GM19351 (cell line): ENCODE results near the gene USP17L29.
"Not testable (repeated sequence)": the region's sequence is repeated elsewhere in the genome, so short reads cannot be mapped to it uniquely, and the experiment has no call there.

Experiments
- ATAC-seq: cut with Tn5 transposase; IDR thresholded peaks from one replicate; pipeline ENCODE4 v1.9.1; 2021; ENCODE audit warnings: mild to moderate bottlenecking, moderate library complexity; ENCODE audit not compliant: unreplicated experiment

The USP17L29 gene, protein sequence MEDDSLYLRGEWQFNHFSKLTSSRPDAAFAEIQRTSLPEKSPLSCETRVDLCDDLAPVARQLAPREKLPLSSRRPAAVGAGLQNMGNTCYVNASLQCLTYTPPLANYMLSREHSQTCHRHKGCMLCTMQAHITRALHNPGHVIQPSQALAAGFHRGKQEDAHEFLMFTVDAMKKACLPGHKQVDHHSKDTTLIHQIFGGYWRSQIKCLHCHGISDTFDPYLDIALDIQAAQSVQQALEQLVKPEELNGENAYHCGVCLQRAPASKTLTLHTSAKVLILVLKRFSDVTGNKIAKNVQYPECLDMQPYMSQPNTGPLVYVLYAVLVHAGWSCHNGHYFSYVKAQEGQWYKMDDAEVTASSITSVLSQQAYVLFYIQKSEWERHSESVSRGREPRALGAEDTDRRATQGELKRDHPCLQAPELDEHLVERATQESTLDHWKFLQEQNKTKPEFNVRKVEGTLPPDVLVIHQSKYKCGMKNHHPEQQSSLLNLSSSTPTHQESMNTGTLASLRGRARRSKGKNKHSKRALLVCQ

DNA sequence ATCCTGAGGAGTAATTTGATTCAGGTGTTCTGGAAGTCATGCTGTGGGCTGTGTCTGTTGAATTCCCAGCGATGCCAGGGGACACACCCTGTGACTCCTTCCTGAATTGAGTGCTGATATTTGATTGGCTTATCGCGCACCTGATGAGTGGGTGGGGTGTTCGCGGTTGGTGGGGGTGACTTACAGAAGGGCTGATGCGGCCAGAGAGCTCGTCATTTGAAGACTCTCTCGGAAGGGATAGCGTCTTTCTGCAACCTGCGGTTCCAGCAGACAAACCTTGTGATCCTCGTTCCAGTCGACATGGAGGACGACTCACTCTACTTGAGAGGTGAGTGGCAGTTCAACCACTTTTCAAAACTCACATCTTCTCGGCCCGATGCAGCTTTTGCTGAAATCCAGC, at the start of gene USP17L29:
Gene USP17L29 (plus strand): TSS at position 301 of the 400 bp plus-strand sequence. CDS start 0 bp downstream, at position 301.
- ATAC-seq: not testable (repeated sequence)

DNA sequence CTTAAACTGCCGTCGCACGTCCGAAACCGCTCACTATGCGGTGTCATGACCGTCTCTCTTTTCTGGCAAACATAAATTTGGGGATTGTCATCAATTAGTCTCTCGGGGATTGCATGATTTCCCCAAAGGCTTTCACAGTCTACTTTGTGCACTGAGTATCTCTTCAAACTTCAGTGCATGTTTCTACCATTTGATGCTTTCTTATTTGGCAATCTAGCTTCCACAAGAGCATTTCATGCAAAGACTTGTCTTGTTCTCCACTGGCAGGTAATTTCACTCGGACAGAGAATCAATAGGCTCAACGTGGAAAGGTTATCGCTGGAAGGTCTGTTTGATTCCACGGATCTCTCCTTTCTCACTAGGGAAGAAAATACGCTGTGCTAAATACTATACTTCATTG, 29.2 kb upstream of the USP17L29 start:
- ATAC-seq: not testable (repeated sequence)

DNA sequence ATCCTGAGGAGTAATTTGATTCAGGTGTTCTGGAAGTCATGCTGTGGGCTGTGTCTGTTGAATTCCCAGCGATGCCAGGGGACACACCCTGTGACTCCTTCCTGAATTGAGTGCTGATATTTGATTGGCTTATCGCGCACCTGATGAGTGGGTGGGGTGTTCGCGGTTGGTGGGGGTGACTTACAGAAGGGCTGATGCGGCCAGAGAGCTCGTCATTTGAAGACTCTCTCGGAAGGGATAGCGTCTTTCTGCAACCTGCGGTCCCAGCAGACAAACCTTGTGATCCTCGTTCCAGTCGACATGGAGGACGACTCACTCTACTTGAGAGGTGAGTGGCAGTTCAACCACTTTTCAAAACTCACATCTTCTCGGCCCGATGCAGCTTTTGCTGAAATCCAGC, 28.6 kb upstream of the USP17L29 start, which contains the start of gene USP17L24:
Gene USP17L24 (plus strand): TSS at position 301 of the 400 bp plus-strand sequence. CDS start 0 bp downstream, at position 301.
- not testable (repeated sequence) for ATAC-seq

DNA sequence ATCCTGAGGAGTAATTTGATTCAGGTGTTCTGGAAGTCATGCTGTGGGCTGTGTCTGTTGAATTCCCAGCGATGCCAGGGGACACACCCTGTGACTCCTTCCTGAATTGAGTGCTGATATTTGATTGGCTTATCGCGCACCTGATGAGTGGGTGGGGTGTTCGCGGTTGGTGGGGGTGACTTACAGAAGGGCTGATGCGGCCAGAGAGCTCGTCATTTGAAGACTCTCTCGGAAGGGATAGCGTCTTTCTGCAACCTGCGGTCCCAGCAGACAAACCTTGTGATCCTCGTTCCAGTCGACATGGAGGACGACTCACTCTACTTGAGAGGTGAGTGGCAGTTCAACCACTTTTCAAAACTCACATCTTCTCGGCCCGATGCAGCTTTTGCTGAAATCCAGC, 23.8 kb upstream of the USP17L29 start, which contains the start of gene USP17L25:
Gene USP17L25 (plus strand): TSS at position 301 of the 400 bp plus-strand sequence. CDS start 0 bp downstream, at position 301.
- ATAC-seq: not testable (repeated sequence)

DNA sequence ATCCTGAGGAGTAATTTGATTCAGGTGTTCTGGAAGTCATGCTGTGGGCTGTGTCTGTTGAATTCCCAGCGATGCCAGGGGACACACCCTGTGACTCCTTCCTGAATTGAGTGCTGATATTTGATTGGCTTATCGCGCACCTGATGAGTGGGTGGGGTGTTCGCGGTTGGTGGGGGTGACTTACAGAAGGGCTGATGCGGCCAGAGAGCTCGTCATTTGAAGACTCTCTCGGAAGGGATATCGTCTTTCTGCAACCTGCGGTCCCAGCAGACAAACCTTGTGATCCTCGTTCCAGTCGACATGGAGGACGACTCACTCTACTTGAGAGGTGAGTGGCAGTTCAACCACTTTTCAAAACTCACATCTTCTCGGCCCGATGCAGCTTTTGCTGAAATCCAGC, 19.1 kb upstream of the USP17L29 start, which contains the start of gene USP17L26:
Gene USP17L26 (plus strand): TSS at position 301 of the 400 bp plus-strand sequence. CDS start 0 bp downstream, at position 301.
- not testable (repeated sequence) for ATAC-seq

DNA sequence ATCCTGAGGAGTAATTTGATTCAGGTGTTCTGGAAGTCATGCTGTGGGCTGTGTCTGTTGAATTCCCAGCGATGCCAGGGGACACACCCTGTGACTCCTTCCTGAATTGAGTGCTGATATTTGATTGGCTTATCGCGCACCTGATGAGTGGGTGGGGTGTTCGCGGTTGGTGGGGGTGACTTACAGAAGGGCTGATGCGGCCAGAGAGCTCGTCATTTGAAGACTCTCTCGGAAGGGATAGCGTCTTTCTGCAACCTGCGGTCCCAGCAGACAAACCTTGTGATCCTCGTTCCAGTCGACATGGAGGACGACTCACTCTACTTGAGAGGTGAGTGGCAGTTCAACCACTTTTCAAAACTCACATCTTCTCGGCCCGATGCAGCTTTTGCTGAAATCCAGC, 14.3 kb upstream of the USP17L29 start, which contains the start of gene USP17L5:
Gene USP17L5 (plus strand): TSS at position 301 of the 400 bp plus-strand sequence. CDS start 0 bp downstream, at position 301.
- ATAC-seq: not testable (repeated sequence)

DNA sequence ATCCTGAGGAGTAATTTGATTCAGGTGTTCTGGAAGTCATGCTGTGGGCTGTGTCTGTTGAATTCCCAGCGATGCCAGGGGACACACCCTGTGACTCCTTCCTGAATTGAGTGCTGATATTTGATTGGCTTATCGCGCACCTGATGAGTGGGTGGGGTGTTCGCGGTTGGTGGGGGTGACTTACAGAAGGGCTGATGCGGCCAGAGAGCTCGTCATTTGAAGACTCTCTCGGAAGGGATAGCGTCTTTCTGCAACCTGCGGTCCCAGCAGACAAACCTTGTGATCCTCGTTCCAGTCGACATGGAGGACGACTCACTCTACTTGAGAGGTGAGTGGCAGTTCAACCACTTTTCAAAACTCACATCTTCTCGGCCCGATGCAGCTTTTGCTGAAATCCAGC, 9.6 kb upstream of the USP17L29 start, which contains the start of gene USP17L27:
Gene USP17L27 (plus strand): TSS at position 301 of the 400 bp plus-strand sequence. CDS start 0 bp downstream, at position 301.
- ATAC-seq: not testable (repeated sequence)

DNA sequence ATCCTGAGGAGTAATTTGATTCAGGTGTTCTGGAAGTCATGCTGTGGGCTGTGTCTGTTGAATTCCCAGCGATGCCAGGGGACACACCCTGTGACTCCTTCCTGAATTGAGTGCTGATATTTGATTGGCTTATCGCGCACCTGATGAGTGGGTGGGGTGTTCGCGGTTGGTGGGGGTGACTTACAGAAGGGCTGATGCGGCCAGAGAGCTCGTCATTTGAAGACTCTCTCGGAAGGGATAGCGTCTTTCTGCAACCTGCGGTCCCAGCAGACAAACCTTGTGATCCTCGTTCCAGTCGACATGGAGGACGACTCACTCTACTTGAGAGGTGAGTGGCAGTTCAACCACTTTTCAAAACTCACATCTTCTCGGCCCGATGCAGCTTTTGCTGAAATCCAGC, 4.8 kb upstream of the USP17L29 start, which contains the start of gene USP17L28:
Gene USP17L28 (plus strand): TSS at position 301 of the 400 bp plus-strand sequence. CDS start 0 bp downstream, at position 301.
- ATAC-seq: not testable (repeated sequence)

DNA sequence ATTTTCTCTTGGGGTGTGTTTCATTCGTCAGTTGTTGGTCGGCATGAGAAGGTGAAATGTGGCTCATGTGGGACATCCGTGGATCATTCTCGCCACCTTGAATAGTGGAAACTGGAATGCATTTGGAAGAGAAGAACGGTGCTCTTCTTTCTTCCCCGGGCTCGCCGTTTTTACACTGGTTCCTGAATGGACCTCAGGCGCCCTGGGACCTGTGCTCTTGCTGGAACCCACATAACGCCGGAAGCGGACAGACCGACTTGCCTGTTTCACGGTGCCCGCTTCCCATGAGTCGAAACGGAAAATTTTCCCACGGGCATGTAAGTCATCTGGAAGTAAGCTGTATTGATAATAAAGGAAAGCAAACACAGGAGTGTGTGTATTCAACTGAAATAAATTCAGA, 2.6 kb upstream of the USP17L29 start:
- not testable (repeated sequence) for ATAC-seq

DNA sequence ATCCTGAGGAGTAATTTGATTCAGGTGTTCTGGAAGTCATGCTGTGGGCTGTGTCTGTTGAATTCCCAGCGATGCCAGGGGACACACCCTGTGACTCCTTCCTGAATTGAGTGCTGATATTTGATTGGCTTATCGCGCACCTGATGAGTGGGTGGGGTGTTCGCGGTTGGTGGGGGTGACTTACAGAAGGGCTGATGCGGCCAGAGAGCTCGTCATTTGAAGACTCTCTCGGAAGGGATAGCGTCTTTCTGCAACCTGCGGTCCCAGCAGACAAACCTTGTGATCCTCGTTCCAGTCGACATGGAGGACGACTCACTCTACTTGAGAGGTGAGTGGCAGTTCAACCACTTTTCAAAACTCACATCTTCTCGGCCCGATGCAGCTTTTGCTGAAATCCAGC, 9.4 kb downstream of the USP17L29 start, which contains the start of gene USP17L30:
Gene USP17L30 (plus strand): TSS at position 301 of the 400 bp plus-strand sequence. CDS start 0 bp downstream, at position 301.
- not testable (repeated sequence) for ATAC-seq

DNA sequence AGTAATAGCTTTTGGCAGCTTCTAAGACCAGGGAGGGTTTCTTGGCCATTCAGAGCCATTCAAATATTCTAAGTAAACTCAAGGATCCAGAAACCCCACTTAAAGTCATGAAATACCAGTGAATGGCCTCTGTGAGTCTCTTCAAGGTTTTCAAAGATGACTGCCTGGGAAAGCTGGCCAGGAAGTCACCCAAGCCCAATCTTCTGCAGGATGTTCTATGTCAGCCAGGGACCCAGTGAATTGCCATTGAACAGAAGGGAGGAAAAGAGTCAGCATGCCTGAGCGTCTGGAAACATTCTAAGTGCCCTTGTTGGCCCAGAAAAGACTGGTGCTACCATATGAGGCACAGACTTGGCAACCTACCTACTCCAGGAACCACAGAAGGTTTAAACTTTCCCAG, 26.4 kb downstream of the USP17L29 start:
- not testable (repeated sequence) for ATAC-seq

DNA sequence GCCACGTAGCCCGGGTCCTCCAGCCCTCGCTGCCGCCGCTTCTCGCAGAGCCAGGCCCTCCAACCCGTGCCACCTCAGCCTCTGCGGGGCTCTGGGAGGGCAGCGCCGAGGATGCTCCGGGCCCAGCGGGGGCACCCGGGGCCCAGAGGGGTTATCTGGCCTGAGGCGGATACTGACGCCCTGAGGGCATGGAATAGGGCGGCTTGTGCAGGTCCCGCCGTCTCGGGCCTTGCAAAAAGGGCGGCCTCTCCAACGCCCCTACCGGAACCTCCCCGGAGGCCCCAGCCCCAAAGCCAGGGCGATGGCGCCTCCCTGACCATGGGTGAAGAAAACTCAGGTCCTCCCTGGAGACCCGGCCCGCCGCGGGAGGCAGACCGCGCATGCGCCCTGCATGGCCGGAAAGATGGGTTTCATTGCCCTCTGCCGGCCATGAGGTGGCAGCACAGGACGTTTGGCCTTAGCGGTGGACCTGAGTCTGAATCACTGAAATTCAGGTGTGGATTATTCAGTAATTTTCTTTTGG, 27.6 kb downstream of the USP17L29 start:
- ATAC-seq: not testable (repeated sequence)

DNA sequence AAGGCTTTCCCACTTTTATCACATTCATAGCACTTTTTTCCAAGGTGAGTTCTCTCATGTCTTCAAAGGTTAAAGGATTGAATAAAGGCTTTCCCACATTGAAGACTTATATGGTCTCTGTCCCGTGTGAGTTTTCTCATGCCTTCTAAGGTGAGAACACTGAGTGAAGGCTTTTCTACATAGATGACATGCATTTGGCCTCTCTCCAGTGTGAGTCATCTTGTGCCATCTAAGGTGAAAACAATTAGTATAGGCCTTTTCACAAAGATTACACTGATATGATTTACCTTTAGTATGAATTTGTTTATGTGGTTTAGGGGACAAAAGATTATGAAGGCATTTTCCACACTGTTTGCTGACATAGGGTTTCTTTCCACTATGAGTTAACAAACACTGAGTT, 30.7 kb downstream of the USP17L29 start:
- no peak for ATAC-seq

DNA sequence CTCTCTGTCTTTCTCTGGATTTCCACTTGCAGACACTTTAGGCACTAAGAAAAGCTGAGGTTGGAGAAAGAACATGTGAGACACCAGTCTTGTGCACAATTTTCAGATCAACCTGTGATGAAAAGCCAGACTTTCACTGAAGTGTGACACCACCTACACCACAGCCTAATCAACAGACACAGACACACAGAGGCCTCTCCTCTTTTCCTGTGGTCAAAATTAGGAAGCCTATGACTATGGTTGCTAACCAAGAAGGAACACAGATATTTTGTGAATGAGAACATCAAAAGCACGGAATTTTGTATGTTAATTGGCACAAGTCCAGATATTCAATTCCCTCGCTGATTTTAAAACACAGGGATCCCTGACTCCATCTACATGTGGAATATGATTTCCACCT, 35.6 kb downstream of the USP17L29 start:
- ATAC-seq: not testable (repeated sequence)
